HTR-8/SVneo (cell line): ENCODE measurements around the gene RFTN2.
"Not testable (repeated sequence)": the region's sequence is repeated elsewhere in the genome, so short reads cannot be mapped to it uniquely, and the experiment has no call there.

Experiments
- DNase-seq: peaks from one replicate; pipeline ENCODE4 v3.0.0; 2011; ENCODE audit warnings: low spot score, mixed read lengths; ENCODE audit not compliant: insufficient read length
- FAIRE-seq: peaks from 2 replicates; lab custom pipeline; 2011; peaks lifted over from hg19 to GRCh38; lab: Jason Lieb, UNC

The RFTN2 gene, protein sequence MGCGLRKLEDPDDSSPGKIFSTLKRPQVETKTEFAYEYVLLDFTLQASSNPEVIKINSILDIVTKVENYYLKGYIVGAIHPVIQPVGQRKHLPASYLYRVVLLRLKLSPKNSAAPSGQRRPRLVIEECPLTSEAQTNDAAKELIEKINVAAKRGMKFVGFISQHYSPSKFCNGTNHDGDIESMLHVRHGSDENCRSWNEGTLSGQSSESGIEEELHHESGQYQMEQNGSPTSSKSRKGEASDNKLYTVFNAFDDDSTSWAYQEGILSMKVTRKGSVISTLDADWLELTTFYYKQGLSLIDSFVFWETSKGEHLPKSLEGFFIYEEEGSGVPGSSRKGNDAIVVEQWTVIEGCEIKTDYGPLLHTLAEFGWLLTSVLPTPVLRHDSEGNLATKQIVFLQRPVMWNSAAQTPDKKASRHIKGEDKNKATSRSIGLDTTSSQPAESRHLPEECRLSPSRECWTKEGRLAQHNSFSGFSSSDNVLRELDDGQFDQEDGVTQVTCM

DNA sequence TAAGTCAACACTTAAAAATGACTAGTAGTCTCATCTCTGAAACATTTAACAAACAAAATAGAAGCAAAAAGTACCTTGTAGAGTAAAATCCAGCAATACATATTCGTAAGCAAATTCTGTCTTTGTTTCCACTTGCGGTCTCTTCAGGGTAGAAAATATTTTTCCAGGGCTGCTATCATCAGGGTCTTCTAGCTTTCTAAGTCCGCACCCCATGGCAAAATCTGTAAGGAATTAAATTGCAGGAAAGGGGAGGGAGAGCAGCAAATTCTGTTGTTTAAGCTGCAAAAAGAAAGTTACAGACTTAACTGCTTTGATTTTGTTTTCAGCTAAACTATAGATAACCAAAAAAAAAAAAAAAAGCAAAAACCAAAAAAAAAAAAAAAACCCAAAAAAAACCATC is at the start of gene RFTN2:
TSS of gene RFTN2 (minus strand) at position 342 of the 400 bp plus-strand sequence. CDS start at position 213, 129 bp downstream.
- no peak for DNase-seq

DNA sequence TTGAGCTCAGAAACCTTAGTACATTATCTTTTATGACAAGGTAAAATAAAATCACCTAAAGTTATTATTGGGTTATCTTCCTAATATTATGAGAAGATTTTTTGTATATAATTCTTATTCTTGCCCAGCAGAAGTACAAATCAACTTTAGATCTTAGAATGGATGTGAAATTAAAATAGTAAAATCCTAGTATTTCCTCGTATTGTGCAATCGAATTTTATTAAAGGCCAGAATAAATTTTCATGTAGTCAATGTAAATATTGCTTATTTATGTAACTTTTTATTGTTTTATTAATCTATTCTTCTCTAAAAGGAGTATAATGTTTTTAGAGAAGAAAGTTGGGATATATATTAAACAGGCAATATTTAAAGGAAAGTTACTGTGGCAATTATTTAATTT is 42.5 kb upstream of the RFTN2 start:
- FAIRE-seq (no peak), DNase-seq (no peak)

More for the DNA sequence above, at the start of gene RFTN2:
- no peak for FAIRE-seq

DNA sequence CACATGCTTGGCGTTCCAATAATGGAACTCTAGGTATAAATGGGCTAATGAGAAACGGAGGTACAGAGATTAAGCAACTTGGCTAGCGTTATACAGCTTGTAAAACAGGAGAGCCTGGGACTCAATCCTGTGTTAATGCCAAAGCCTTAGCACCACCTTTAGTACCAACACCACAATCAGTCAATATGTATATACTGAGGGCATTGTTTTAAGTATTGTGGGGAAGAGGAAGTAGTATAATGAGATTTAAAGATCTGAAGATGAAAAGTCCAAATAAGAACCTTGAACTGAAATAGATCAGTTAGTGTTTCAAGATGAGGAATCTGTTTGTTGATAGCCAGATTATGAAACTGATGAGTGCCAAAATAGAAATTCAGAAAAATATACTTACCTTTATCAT is 37.9 kb upstream of the RFTN2 start:
- no peak for FAIRE-seq
- no peak for DNase-seq

DNA sequence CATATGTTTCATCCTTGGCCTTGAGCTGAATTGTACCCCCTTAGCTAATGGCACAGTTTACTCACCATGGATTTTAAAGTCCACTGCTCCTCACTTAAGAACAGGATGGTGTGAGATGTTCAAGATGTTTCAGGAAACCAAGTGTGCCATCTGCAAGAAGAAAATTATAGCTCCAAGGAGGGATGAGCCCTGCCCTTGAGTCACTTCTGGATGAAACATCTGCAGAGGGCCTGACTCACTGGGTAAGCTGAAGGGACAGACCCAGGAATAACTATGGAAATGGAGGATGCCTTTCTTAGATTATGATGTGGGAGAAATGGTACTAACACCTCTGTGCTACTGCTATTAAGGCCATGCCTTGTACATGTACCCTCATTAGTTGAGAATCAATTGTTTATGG is 36.2 kb upstream of the RFTN2 start:
- peak; percentile 23 for FAIRE-seq
- no peak for DNase-seq

DNA sequence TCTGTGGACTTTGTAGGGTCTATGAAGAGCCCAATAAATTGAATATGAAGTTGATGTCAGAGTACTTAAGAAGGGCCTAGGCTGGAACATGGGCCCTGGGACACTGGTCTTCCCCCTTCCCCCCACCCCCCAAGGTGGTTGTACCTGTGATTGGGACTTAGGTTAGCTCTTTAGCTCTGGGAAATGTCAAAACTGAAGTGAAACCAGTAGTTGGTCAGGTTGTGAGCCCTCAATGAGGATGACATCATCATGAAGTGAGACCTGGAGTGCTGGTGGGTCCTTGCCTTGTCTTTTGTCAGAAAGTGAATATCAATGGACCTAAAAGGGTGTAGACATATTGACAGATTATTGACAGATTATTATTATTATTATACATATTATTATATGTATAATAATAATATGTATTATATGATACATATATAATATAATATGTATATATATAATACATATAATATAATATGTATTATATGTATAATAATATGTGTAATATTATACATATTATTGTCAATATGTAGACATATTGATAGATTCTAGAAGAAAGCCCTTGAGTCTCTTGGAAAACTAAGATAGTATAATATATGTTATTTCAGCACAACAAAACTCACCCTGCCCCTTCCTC is 35.1 kb upstream of the RFTN2 start:
- DNase-seq (no peak), FAIRE-seq (no peak)

DNA sequence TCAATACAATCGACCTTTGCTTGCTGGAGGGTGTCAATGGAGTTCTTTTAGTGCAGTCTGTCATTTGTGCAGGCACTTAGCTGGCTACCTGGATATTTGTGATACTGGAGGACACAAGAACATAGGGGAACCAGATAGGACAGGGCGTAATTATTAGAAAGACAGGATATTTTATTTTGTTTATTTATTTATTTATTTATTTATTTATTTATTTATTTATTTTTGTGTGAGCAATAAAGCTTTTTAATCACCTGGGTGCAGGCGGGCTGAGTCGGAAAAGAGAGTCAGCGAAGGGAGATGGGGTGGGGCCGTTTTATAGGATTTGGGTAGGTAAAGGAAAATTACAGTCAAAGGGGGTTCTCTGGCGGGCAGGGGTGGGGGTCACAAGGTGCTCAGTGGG is 33.8 kb upstream of the RFTN2 start:
- FAIRE-seq, DNase-seq: not testable (repeated sequence)

DNA sequence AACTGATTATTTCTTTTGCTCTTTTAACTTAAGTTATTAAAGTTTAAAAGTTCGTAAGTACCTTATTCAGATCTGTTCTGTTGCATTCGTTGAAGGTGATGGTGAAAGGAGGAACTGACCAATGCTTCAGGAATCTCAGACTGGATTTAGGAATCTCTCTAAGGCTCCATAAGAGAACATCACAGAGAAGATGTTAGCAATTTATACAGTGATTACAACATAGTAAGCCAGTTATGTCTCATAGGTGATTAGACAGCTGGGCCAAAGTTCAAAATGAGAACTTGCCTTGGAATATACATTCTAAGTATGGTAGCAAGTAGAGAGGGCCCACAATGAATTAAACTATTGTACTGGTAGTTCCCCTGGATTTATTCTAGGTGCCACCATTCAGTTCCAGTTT is 32.9 kb upstream of the RFTN2 start:
- FAIRE-seq (no peak), DNase-seq (peak; percentile 6)

DNA sequence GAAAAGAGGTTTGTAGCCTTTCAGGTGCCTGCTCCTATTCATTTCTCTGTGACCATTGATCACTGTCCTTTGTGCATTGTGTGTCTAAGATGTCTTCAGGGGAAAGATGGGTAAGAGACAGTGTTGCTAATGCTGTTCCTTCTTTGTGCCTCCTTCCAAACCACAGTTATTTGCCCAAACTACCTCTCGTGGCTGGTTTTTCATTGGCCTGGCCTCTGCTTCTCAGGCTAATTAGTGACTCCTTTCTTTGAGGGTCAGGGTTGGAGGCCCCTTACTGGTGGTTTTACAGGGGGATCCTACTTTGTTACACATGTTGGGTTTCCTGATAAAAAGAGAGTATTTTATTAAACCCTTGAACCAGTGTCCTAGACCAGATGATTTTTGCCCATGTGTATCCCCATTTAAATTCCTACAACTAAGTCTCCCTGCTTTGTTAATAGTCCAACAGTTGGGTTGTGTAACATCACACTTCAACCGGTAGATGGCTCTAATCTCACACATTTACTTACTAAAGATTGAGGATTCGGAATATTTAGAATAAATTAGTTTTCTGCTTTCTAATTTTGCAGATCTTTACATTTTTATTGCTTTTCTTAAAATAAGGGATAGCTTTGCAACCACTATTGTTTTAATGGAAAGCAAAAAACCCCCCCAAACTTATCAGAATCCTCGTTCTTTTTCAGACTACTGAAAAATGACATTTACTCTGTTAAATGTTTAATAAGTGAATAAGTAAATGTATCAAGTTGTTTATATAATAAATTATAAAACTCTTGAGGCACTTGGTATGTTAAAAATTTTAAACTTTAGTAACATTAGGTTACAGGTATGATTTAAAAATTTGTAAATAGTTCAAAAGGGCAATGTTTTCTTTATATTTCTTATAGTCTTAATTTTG is 32.2 kb upstream of the RFTN2 start:
- DNase-seq (peak; percentile 22), FAIRE-seq (no peak)

DNA sequence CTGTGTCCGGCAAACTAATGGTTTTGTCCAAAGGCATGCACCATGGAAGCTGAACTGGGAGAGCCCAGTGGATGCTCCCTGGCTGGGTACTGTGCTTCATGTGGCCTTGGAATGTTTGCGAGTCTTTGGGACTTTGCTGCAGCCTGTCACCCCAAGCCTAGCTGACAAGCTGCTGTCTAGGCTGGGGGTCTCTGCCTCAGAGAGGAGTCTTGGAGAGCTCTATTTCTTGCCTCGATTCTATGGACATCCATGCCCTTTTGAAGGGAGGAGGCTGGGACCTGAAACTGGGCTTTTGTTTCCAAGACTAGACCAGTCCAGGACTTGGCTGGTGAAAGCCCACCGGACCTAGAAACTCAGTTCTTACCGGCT is 31.4 kb upstream of the RFTN2 start:
- DNase-seq (no peak), FAIRE-seq (no peak)

DNA sequence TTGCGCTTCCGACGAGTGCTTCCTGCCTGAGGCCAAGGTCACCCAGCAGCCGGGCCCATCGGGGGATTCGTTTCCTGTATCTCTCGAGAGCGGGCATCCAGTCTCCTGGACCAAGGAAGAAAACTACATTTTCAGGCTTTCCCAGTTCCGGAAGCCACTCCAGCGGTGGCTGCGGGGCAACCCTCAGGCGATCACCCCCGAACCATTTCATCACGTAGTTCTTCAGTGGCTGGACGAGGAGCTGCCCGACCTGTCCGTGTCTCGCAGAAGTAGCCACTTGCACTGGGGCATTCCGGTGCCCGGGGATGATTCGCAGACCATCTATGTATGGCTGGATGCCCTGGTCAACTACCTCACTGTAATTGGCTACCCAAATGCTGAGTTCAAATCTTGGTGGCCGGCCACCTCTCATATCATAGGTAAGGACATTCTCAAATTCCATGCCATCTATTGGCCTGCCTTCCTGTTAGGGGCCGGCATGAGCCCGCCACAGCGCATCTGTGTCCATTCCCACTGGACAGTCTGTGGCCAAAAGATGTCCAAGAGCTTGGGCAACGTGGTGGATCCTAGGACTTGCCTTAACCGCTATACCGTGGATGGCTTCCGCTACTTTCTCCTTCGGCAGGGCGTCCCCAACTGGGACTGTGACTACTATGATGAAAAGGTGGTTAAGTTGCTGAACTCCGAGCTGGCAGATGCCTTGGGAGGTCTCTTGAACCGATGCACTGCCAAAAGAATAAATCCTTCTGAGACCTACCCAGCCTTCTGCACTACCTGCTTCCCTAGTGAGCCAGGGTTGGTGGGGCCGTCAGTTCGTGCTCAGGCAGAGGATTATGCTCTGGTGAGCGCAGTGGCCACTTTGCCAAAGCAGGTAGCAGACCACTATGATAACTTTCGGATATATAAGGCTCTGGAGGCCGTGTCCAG is 30.8 kb upstream of the RFTN2 start:
- FAIRE-seq (no peak), DNase-seq (peak; percentile 11)

DNA sequence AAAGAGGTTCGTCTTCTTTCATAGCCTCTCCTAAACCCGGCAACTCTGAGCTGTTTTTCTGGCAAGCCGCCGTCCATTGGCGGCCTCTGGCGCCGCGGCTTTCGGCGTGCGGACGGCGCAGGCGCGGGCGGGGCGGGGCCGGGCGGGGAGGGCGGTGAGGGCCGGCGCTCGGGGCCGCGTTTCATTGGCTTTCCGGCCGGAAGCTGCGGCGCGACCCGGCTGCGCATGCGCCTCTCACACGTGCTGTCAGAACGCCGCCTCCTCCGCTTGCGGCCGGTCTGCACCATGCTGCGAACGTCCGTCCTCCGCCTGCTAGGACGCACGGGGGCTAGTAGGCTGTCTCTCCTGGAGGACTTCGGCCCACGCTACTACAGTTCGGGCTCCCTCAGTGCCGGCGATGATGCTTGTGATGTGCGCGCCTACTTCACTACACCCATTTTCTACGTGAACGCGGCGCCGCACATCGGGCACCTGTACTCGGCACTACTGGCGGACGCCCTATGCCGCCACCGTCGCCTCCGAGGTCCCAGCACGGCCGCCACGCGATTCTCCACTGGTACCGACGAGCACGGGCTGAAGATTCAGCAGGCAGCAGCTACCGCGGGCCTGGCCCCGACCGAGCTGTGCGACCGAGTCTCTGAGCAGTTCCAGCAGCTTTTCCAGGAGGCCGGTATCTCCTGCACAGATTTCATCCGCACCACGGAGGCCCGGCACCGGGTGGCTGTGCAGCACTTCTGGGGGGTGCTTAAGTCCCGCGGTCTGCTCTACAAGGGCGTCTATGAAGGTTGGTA is 29.9 kb upstream of the RFTN2 start, which contains the start of gene MARS2:
TSS of gene MARS2 (plus strand) at position 249 of the 791 bp plus-strand sequence. CDS start at position 286, 37 bp downstream.
- DNase-seq, result peak; percentile 88
- peak; percentile 28 for FAIRE-seq

DNA sequence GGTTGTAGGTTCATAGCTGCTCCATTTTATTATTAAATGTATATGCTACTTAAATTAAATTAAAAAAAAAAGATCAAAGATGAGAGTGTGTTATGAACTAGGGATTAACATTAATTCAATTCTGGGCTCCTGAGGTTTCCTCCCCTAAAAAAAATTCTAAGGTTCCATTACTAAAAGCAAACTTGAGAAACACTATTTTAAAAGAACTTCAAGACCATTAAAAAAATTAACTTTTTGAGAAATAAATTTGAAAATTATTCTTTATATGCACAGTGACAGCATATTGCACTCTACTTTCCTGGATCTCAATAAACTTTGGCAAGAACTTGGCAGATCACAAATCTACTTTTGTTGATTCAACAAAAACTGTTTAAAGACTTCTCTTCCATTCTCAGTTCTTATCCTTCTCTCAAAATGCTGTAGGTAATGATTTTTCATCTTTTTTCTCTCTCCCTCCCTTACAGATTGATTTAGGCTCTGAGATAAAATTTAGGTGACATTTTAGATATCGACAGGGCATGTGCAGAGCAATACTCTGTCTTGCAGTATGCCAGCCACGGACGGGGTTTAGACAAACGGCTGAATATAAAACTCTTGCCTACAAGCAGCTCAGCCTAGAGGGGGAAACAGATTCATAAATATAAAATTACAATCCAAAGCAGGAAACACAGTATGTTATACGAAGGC is 29.2 kb upstream of the RFTN2 start:
- DNase-seq, result no peak
- FAIRE-seq, result no peak

DNA sequence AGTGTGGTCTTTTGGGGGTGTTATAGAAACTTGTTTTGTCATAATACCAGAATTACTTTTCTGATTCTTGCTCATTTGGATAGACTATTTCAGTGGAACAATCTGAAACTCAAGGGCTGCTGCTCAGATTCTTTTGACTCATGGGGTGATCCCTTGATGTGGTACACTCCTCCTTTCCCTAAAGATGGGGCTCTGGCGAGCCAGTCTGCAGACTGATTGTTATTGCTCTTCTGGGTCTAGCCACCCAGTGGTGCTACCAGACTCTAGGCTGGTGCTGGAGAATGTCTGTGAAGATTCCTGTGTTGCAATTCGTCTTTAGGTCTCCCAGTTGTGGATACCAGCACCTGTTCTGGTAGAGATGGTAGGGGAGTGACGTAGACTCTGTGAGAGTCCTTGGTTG is 25.6 kb upstream of the RFTN2 start:
- DNase-seq, result no peak
- FAIRE-seq, result no peak

DNA sequence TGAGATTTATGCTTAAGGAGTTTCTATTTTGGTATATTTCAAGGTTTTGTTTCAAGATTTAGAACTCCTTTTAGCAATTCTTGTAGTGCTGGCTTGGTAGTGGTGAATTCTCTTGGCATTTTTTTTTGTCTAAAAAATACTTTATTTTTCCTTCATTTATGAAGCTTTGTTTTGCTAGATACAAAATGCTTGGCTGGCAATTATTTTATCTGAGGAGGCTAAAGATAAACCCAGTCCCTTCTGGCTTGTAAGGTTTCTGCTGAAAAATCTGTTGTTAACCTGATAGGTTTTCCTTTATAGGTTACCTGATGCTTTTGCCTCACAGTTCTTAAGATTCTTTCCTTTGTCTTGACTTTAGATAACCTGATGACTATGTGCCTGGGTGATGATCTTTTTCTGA is 24.3 kb upstream of the RFTN2 start:
- not testable (repeated sequence) for DNase-seq, FAIRE-seq

DNA sequence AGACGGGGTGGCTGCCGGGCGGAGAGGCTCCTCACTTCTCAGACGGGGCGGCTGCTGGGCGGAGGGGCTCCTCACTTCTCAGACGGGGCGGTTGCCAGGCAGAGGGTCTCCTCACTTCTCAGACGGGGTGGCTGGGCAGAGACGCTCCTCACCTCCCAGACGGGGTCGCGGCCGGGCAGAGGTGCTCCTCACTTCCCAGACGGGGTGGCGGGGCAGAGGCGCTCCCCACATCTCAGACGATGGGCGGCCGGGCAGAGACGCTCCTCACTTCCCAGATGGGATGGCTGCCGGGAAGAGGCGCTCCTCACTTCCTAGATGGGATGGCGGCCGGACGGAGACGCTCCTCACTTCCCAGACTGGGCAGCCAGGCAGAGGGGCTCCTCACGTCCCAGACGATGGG is 21.2 kb upstream of the RFTN2 start:
- not testable (repeated sequence) for DNase-seq, FAIRE-seq

DNA sequence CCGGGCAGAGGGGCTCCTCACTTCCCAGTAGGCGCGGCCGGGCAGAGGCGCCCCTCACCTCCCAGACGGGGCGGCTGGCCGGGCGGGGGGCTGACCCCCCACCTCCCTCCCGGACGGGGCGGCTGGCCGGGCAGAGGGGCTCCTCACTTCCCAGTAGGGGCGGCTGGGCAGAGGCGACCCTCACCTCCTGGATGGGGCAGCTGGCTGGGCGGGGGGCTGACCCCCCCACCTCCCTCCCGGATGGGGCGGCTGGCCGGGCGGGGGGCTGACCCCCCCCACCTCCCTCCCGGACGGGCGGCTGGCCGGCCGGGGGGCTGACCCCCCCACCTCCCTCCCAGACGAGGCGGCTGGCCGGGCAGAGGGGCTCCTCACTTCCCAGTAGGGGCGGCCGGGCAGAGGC is 20.6 kb upstream of the RFTN2 start:
- DNase-seq, FAIRE-seq: not testable (repeated sequence)

DNA sequence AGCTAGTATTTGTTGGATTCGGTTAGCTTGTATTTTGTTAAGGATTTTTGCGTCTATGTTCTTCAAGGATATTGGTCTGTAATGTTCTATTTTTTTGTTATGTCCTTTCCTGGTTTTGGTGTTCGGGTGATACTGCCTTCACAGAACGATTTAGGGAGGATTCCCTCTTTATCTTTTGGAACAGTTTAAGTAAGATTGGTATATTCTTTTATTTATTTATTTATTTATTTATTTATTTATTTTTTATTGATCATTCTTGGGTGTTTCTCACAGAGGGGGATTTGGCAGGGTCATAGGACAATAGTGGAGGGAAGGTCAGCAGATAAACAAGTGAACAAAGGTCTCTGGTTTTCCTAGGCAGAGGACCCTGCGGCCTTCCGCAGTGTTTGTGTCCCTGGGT is 19.8 kb upstream of the RFTN2 start:
- DNase-seq, FAIRE-seq: not testable (repeated sequence)

DNA sequence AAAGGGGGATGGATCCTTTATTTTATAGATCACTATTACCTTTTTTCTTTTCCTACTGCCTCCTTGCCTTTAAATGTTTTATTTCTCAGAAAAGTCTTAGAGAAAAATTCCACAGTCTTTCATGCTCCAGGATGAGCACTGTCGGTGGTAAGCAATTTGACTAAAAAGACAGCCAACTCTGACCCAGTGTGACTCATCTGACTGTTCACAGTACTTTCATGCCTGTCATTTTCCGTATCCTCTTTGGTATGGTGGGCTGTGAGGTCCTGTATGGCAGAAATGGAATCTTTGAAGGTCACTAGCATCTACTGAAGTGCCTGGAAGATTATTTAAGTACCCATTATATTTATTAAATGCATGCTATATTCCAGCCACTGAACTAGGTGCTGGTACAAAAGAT is 2.1 kb upstream of the RFTN2 start:
- peak; percentile 12 for DNase-seq
- no peak for FAIRE-seq
